Activated T-helper 2 cell treated with anti-CD3 and anti-CD28 coated beads, Interferon-gamma antibody, Interleukin-2, Interleukin-4, amounts not matched to agents 10 μg/mL and 5 μg/mL and 100 μg/mL, durations not matched to agents 14 hours and 24 hours and 36 hours (primary cell): ENCODE results near the gene TUBB2B. TPM values are rescaled to one million over a fixed set of nuclear protein-coding genes. Genes with fewer than 3 reads are reported as not detected.

Experiments used
- DNase-seq: peaks from one replicate; pipeline ENCODE4 v3.0.0; 2021; ENCODE audit warnings: low spot score
- H3K27ac Mint-ChIP-seq: one replicate; pipeline ENCODE4 v1.8.0; 2021; ENCODE audit warnings: mixed read lengths
- H3K27me3 Mint-ChIP-seq: one replicate; pipeline ENCODE4 v1.8.0; 2021; ENCODE audit warnings: low read depth, mixed read lengths
- H3K36me3 Mint-ChIP-seq: one replicate; pipeline ENCODE4 v1.8.0; 2021; ENCODE audit warnings: low read depth, mixed read lengths
- H3K4me1 Mint-ChIP-seq: one replicate; pipeline ENCODE4 v1.8.0; 2021; ENCODE audit warnings: low read depth, mixed read lengths
- H3K4me3 Mint-ChIP-seq: one replicate; pipeline ENCODE4 v1.8.0; 2021; ENCODE audit warnings: low read depth, mild to moderate bottlenecking, moderate library complexity, mixed read lengths
- H3K9me3 Mint-ChIP-seq: one replicate; pipeline ENCODE4 v1.8.0; 2021; ENCODE audit warnings: mixed read lengths
- intact Hi-C: fragments of 100-400 bp; cut with micrococcal nuclease; formaldehyde crosslinking; loops from one replicate; pipeline ENCODE4 v1.15.1; 2023
- total RNA-seq: library from RNA; stranded (reverse); gene quantifications from 2 replicates; pipeline ENCODE4 v1.2.3, GENCODE V29; 2022

The TUBB2B gene
- total RNA-seq, 1 donor from 2014 or later, result 0.41 TPM

DNA sequence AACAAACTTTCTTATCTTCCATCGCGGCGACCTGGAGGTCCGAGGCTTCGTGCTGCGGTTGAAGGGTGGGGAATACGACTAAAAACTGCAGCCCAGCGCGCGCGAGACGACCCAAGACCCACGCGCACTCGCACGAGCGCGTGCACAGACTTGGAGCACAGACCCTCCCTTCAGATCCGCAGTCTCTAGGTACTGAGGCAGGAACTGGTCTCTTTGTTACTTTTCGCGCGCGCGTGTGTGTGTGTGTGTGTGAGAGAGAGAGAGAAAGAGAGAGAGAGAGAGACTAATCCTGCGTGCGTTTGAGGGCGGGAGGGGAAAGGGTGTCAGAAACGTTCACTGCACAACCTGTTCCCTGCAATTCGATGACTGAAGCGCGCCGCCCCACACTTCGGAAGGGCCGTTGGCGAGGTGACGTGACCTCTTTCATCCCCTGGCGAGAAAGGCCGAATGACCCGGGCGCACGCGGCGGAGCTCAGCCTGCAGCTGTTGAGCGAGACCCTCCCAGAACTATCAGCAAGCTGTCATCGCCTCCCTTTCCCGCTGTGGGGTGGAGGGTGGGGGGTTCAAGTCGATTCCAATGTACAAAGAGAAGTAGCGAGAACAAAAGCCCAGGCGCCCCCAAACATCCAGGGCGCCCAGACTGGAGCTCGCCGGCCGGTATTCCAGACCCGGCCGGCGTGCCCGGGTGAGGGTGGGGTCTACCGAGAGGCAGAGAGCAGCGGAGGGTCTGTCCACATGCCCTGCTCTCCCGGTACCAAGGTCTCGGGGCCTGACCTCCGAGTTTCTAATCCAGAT, 1.5 kb upstream of the TUBB2B start:
- H3K4me1 Mint-ChIP-seq, result peaks cover 29% of the 10 kb centered on the region
- H3K27ac Mint-ChIP-seq, result peak overlapping the region; percentile 43
- intact Hi-C loops, result loop anchor here (2.0 kb wide), 1 partner anchor 68 kb away; no protein-coding TSS in a partner anchor
- no peaks in the 10 kb centered on the region for H3K9me3 Mint-ChIP-seq
- H3K4me3 Mint-ChIP-seq, result peak overlapping the region; percentile 79
- H3K27me3 Mint-ChIP-seq, result peaks cover 76% of the 10 kb centered on the region
- DNase-seq, result no peak
- peaks cover 3% of the 10 kb centered on the region for H3K36me3 Mint-ChIP-seq

DNA sequence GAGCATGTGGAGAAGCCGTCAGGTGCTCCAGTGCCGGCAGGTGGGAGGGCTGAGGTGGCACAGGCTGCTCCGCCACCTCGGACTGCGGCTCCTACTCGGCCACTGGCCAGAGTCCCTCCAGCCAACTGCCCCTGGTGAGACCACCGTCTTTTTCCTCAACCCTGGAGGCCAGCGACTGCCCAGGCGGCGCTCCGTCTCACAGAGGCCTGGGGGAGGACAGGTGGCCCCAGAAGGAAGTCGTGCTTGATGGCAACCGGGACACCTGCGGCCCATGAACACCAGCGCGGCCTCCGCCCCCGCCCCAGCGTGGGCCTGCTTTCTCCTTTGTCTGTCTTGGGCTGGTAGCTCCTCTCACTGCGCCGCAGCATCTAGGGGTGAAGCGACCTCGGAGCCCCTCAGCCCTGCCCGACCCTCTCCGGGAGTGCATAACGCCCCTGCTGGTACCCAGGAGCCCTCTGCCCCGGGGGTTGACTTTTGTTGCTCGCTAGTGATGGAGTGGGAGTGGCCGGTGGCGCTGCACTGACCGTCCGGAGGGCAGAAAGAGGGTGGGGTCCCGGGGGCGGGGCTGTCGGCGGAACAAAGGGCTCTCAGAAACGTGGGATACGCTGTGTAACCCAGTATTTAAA, 706 bp upstream of the TUBB2B start:
- peaks cover 76% of the 10 kb centered on the region for H3K27me3 Mint-ChIP-seq
- H3K36me3 Mint-ChIP-seq, result peaks cover 3% of the 10 kb centered on the region
- H3K4me1 Mint-ChIP-seq, result peaks cover 29% of the 10 kb centered on the region
- DNase-seq, result no peak
- intact Hi-C loops, result loop anchor here (2.0 kb wide), 1 partner anchor 67 kb away; no protein-coding TSS in a partner anchor
- peak overlapping the region; percentile 63 for H3K4me3 Mint-ChIP-seq
- H3K27ac Mint-ChIP-seq, result peak overlapping the region; percentile 58
- no peaks in the 10 kb centered on the region for H3K9me3 Mint-ChIP-seq

DNA sequence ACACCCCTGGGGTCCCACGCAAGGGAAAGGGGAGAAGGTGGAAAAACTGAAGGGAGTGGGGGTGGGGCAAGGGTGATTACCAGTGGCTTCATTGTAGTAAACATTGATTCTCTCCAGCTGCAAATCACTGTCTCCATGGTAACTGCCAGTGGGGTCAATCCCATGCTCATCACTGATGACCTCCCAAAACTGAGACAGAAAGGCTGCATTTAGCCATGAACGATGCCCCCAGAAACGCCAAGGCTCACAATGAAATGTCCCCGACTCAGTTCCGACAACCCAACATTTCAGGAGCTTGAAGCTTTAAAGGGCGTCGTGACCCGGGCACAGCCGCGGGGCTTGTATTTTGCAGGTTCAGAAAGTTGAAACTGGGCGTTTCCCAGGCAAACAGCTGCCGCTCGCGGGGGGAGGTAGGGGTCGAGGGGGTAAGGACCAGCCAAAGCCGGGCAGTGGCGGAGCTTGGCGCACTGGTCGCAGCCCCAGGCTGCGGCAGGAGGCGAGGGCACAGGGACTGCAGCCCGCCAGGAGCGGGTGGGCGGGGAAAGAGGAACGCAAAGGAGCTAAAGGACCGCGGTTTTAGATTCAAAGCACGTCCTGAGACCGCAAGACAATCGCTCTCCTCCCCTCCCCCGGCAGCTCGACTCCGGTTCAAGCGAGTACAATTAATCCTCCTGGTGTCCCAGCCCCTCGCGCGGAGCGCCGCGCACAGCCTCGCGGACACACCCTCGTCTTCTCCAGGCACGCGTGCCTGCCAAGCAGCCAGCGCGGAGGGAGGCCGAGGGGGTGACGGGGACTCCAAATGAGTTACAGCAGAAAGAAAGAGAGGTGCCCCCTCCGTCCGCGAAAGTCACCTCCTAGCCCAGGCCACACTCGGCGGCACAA, 731 bp downstream of the TUBB2B start:
- Mint-ChIP-seq H3K27me3 (peaks cover 65% of the 10 kb centered on the region), H3K27ac (no peak overlapping the region), H3K4me3 (peak overlapping the region; percentile 77), H3K36me3 (peaks cover 3% of the 10 kb centered on the region), H3K4me1 (peaks cover 27% of the 10 kb centered on the region), H3K9me3 (peaks cover 6% of the 10 kb centered on the region)
- no peak for DNase-seq
- intact Hi-C loops, result no loop called here

DNA sequence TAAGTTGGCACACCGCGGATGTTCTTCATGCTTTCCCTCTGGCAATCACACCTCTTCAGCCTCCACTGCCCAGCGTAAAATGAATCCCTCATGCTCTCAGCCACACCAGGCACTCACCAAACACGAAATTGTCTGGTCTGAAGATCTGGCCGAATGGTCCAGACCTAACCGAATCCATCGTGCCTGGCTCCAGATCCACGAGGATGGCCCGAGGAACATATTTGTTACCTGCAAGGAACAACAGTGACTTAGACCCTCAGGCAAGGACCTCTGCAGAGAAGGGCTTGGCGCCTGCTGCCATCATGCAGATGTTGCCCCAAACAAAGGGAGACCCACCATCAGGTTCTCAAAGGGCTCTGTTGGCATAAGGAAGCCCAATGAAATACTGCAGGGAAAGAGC, 1.4 kb downstream of the TUBB2B start:
- Mint-ChIP-seq H3K9me3 (peaks cover 8% of the 10 kb centered on the region), H3K36me3 (peaks cover 3% of the 10 kb centered on the region), H3K27ac (no peak overlapping the region), H3K4me1 (peaks cover 24% of the 10 kb centered on the region), H3K4me3 (no peak overlapping the region), H3K27me3 (peaks cover 58% of the 10 kb centered on the region)
- intact Hi-C loops, result no loop called here
- DNase-seq, result no peak

DNA sequence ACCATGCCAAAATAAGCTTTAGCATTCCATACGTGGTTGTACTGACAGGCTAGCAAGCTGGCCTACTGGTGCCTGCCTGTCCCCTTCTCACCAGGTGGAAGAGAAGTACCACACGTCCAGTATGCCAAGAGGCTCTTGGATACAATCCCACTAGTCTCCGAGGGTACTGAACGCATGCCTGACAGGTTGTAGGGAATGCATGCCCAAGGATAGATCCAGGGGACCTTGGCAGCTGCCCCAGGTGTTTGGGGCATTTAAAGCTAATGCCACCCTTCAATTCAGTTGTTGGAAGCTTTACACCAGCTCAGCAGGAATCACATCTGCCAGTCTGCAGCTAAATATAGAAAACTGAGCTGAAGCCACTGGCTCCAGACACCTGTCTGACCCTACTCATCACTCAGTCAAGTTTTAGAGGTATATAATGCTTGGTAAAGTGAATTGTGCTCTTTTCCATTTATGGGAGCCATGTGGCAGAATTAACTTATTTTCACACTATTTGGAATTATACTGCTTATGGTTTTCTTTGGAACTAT, 4.9 kb downstream of the TUBB2B start:
- peaks cover 8% of the 10 kb centered on the region for H3K9me3 Mint-ChIP-seq
- no peak overlapping the region for H3K4me3 Mint-ChIP-seq
- peaks cover 52% of the 10 kb centered on the region for H3K27me3 Mint-ChIP-seq
- H3K27ac Mint-ChIP-seq, result no peak overlapping the region
- intact Hi-C loops, result no loop called here
- DNase-seq, result no peak
- peaks cover 6% of the 10 kb centered on the region for H3K4me1 Mint-ChIP-seq
- H3K36me3 Mint-ChIP-seq, result no peaks in the 10 kb centered on the region

DNA sequence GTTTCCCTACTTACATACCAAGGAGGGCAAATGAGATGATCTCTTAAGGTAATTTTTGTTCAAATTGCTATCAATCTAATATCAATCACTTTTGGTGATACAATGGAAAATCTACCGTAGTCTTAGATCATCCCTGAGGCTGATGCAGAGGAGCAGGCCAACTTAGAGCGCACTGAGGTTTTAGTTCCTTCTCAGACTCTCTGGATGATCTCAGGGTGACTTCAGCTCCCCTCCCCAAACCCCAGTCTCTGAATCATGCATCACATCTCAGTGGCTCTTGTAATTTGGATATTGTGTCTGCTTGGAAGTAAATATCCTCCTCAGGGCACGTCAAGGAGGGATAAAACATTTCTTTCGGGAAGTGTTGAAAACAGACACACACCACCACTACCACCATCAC, 5.9 kb downstream of the TUBB2B start:
- no peaks in the 10 kb centered on the region for H3K36me3 Mint-ChIP-seq
- intact Hi-C loops, result no loop called here
- H3K9me3 Mint-ChIP-seq, result peaks cover 8% of the 10 kb centered on the region
- H3K27ac Mint-ChIP-seq, result no peak overlapping the region
- peaks cover 3% of the 10 kb centered on the region for H3K4me1 Mint-ChIP-seq
- DNase-seq, result no peak
- no peak overlapping the region for H3K4me3 Mint-ChIP-seq
- peaks cover 53% of the 10 kb centered on the region for H3K27me3 Mint-ChIP-seq

DNA sequence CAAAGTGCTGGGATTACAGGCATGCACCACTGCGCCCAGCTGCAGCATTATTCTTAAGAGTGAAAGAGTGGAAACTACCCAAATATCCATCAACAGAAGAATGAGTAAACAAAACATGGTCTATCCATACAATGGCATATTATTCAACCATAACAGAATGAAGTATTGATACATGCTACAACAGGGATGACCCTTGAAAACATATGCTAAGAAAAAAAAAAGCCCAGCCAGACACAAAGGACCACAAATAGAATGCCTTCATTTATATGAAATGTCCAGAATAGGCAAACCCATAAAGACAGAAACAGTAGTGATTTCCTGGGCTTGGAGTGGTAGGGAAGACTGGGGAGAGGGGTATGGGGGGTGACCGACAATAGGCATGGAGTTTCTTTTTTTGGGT, 7.1 kb downstream of the TUBB2B start:
- no peak overlapping the region for H3K27ac Mint-ChIP-seq
- no peak for DNase-seq
- intact Hi-C loops, result no loop called here
- H3K4me3 Mint-ChIP-seq, result no peak overlapping the region
- H3K4me1 Mint-ChIP-seq, result peaks cover 2% of the 10 kb centered on the region
- no peaks in the 10 kb centered on the region for H3K36me3 Mint-ChIP-seq
- peaks cover 8% of the 10 kb centered on the region for H3K9me3 Mint-ChIP-seq
- peaks cover 52% of the 10 kb centered on the region for H3K27me3 Mint-ChIP-seq

DNA sequence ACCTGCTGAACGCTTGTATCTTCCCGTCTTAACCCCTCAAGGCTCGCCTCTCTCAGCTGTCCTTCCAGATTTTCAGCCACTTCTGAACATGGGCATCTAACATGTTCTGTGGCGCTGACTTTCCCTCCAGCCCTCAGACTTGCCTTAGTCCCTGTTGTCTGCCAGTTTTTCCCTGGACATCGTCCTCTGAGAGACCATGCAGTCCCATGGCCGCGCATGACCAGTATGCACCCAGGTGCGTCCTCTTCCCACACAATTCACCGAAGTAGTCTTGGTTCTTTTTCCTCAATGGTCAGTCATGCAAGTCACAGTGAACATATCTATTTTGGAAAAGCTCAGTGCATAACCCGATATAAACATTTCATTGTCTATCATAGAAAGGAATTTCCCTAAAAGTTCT, 9.2 kb downstream of the TUBB2B start:
- H3K27me3 Mint-ChIP-seq, result peaks cover 48% of the 10 kb centered on the region
- H3K4me3 Mint-ChIP-seq, result no peak overlapping the region
- no peaks in the 10 kb centered on the region for H3K36me3 Mint-ChIP-seq
- peaks cover 2% of the 10 kb centered on the region for H3K4me1 Mint-ChIP-seq
- intact Hi-C loops, result no loop called here
- H3K9me3 Mint-ChIP-seq, result peaks cover 8% of the 10 kb centered on the region
- DNase-seq, result no peak
- H3K27ac Mint-ChIP-seq, result no peak overlapping the region

DNA sequence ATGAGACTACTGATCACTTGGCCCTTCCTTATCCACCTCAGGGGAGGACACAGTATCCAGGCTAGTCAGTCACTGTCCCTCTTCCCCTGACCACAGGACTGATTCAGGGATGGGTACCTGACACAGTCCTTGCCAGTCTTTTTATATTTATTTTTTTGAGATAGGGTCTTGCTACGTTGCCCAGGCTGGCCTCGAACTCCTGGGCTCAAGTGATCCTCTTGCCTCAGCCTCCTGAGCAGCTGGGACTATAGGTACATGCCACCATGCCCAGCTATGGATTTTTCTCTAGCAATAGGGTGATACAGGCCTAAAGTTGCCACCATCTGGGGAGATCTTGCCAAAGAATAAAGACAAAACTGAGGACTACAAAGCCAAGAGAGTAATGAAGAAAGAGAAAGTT, 10.2 kb downstream of the TUBB2B start:
- H3K4me1 Mint-ChIP-seq, result peaks cover 2% of the 10 kb centered on the region
- peaks cover 8% of the 10 kb centered on the region for H3K9me3 Mint-ChIP-seq
- no peak overlapping the region for H3K4me3 Mint-ChIP-seq
- H3K27me3 Mint-ChIP-seq, result peaks cover 51% of the 10 kb centered on the region
- no peaks in the 10 kb centered on the region for H3K36me3 Mint-ChIP-seq
- intact Hi-C loops, result no loop called here
- DNase-seq, result no peak
- H3K27ac Mint-ChIP-seq, result no peak overlapping the region

DNA sequence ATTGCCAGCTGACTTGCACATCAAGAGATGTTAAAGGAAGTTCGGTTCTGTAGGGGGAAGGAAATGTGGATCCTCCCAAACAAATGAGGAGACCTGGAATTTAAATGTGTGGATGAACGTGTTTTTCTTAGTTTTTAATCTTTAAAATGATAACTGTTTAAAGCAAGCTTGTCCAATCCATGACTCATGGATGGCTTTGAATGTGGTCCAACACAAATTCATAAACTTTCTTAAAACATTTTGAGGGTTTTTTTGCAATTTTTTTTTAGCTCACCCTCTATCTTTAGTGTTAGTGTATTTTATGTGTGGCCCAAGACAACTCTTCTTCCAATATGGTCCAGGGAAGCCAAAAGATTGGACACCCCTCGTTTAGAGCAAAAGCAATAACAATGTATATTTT, 12.6 kb downstream of the TUBB2B start:
- Mint-ChIP-seq H3K27ac (no peak overlapping the region), H3K36me3 (no peaks in the 10 kb centered on the region), H3K9me3 (no peaks in the 10 kb centered on the region), H3K4me1 (peaks cover 6% of the 10 kb centered on the region), H3K27me3 (peaks cover 52% of the 10 kb centered on the region), H3K4me3 (no peak overlapping the region)
- DNase-seq, result no peak
- intact Hi-C loops, result no loop called here

DNA sequence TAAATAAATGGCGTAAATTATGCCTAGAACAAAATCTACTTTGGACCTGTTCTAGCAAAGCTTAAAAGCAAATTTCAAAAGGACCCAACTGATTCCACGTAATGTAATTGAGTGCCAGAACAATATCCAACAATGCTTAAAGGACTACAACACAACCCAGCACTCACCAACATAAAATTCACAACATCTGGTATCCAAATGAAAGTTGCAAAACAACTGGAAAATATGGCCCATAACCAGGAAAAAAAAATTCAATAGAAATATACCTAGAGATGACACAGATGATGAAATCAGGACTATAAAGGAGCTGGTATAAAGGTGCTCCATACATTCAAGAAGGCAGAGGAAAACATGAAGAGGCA, 14.1 kb downstream of the TUBB2B start:
- Mint-ChIP-seq H3K4me1 (peaks cover 20% of the 10 kb centered on the region), H3K4me3 (no peak overlapping the region), H3K9me3 (no peaks in the 10 kb centered on the region), H3K27me3 (peaks cover 45% of the 10 kb centered on the region), H3K36me3 (no peaks in the 10 kb centered on the region), H3K27ac (no peak overlapping the region)
- DNase-seq, result no peak
- intact Hi-C loops, result no loop called here

DNA sequence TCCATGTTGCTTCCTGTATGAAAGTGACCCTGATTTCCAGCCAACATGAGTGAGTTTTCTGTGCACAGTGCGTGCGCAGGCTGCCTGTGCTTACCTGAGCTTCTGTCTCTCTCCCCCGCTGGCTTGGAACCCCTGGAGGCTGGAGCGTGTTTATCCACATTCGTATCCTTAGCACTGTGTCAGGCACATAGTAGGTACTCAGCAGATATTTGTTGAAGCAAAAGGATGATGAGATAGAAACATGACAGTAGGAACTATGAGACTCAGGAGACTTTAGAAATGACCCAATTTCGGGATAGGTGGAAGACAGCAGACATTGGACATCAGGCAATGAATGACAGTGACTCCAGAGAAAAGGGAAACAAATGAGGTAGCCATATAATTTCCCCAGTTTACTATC, 15.2 kb downstream of the TUBB2B start:
- Mint-ChIP-seq H3K4me1 (peaks cover 21% of the 10 kb centered on the region), H3K9me3 (no peaks in the 10 kb centered on the region), H3K4me3 (no peak overlapping the region), H3K36me3 (no peaks in the 10 kb centered on the region), H3K27ac (no peak overlapping the region), H3K27me3 (peaks cover 35% of the 10 kb centered on the region)
- intact Hi-C loops, result no loop called here
- no peak for DNase-seq
